HG02623 (cell line): ENCODE data around the gene TAF4.
"Not testable (repeated sequence)": the region's sequence is repeated elsewhere in the genome, so short reads cannot be mapped to it uniquely, and the experiment has no call there.

Source experiments
- ATAC-seq: cut with Tn5 transposase; IDR thresholded peaks from one replicate; pipeline ENCODE4 v1.9.1; 2021; ENCODE audit warnings: moderate library complexity; ENCODE audit not compliant: unreplicated experiment

TAF4 gene

DNA sequence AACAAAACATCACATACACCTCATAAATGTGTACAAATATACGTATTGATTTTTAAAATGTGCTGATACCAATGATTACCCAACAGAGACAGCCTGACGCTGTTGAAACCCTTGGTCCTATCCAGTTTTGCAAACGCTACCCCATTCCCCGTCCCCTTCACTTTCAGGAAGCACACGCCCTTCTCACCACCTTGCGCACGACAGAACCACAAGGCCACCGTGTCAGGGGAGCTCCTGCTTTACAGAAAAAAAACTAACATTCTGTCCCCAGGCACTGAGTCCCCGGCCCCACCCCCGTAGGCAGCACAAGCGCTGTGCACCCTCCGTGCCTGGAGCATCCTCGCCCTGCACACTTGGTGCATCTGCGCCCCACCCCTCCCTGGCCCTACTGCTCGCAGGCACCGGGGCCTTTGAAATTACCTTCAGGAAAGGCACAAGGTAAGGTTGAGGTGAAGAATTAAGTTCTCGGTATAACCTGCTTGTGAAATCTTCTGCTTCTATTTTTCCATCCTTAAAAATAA is 58.5 kb downstream of the TAF4 start:
- no peak for ATAC-seq

DNA sequence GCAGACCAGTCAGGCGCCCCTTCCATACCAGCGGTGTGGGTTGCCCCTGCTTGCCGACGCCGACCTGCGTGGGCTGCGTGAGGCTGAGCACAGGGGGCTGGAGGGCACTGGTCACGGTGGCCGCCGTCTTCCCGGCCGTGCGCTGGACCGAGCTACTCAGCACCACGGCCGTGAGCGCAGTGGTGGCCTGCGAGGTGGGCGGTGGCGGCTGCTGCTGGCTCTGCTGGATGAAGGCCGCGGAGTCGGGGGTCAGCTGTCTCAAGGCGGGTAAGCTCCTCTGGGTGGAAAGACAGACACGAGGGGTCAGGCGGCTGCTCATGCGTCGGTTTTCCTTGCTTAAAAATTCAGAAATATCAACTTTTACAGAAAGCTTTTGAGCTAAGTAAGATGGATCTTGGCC is 59.2 kb downstream of the TAF4 start:
- no peak for ATAC-seq

DNA sequence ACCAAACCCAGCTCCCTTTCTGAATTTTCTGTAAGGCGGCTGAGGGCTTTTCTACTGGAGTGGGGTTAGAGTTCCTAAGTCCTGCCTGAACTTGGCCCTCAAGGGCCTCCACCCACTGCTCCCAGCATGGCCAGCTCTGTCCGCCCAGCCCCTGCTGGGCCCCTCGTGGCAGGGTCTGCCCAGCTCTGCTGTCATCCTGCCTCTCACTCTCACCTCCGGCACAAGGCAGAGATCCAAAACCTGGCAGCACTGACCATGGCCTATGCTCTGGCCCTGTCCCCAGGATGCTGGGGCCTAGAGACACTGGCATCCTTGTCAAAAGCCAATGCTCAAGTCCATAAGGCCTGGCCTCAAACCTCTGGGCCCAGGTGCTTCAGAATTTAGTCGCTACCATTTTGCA is 61.1 kb downstream of the TAF4 start:
- ATAC-seq, result no peak

DNA sequence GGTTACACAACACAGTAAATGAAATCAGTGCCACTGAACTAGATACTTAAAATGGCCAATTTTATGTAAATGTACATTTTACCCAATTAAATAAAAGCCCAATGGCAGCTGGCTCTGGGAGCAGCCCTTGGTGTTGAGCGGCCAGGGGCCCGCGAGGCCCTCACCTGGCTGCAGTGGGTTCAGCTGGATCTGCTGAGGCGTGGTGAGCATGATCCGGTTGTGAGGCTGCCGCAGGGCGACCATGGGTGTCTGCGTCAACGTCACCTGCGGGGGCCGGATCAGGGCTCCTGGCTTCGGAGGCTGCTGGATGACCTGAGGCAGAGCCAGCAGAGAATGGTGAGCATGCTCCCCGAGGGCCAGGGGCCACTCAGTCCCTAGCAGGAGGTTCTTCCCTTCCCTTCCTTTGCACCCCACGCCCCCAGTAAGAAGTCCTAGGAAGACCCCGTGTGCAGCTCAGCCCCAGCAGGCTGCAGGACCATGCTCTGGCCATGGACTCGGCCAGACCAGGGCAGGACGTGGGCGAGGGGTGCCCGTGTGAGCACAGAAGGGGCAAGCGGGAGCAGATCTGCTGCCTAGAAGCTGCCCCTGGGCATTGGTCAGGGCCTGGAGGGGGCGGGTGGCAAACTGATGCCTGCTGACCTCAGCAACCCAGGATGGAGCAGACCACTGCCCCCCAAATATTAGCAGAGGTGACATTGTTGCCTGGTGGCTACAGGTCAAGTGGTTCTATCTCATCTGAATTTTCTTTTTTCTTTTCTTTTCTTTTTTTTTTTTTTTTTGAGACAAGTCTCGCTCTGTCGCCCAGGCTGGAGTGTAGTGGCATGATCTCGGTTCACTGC is 61.9 kb downstream of the TAF4 start:
- no peak for ATAC-seq

DNA sequence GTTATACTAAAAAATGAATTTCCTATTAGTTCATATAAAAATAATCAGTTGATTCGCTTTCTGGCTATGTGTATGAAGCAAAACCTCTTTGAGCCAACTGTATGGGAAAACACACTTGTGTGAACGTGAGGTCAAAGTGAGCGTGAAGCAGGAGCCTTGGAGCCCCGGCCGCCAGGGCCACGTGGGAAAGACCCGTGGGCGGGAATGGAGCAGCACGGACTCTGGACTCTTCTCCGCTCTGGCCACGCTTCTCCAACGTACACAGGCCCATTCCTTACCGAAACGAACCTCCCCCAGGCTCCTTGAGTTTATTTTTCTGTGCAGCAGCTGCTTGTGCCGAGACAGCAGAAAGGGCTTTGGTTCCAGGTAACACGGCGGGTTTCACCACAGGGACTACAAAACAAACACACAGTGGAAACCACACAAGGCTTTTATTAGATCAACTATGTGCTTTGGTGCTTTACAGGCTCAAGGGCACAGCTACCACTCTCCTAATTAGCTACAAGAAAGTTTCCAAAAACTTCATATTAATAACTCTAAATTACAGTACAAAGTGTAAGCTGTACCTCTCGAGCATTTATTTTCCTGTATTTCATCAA is 62.7 kb downstream of the TAF4 start:
- ATAC-seq, result no peak

DNA sequence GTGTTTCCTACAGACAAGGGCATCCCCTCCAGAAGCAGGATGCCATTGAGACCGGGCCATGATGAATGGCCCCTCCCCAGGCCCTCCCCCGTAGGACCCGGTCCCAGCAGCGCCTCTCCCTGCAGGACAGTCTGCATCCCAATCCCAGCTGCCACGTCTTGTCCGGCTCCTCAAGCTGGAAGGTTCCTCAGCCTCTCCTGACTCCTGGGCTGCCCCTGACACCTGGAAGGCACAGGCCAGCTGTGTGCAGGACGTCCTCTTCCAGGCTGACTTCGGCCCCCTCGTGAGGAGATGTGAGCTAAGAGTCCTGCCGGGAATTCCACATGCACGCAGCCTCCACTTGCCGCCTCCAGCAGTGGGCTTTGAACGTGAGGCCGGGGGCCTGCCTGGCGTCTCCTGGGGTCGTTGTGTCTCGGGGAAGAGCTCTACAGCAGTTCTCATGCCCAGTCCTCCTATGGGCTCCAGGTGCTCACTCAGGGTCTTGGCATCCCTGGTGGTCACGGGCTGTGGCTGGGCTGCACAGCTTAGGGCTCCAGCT is 64.4 kb downstream of the TAF4 start:
- ATAC-seq, result no peak

DNA sequence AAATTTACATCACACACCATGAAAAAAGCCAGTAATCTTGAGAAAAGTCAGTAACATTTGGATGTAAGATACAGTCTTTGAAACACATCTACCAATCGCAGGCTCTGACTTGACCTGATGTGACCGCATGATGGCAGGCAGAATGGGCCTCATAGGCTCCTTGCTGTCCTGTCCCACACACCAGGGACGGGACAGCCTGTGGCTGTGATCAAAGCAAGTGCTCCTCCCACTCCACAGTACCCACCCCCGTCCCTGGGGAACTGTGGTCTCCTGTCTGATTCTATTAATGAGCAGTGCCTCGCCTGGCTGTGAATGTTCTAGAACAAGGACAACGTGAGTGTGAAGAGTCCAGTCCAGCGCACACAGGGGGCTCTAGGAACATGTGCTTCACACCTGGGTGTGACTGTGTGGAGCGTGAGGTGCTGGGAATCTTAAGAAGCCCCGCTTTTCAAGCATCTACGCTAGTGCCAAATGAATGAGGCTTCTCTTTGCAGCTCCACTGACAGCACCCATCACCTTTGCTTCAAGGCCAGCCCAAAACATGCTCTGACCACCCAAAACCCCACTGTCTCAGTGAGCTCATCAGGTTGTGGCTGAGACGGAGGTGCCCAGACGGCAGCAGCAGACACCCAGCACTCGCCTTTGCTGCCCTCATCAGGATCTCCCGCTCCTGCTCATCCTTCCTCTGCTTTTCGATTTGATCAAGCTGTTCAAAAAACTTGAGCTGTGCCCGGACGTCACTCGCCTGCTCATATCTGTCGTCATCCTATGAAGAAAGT is 67.1 kb downstream of the TAF4 start:
- ATAC-seq, result no peak

DNA sequence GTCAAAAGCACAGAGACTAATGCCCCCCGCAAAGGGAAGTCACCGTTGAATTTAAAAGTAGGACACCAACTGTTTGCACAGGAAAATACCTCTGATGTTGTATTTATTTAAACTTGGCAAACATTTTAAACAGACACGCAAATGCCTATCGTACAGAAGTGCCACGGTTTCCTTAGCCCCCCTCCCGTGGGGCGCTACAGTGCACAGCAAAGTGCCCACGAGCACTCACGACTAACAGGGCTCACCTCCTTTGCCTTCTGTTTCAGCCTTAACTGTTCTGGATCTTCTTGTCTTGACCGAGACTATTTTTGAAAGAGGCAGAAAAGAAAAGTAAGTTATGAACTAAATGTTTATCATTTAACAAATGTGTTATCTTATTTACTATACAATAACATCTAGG is 67.8 kb downstream of the TAF4 start:
- ATAC-seq, result no peak

DNA sequence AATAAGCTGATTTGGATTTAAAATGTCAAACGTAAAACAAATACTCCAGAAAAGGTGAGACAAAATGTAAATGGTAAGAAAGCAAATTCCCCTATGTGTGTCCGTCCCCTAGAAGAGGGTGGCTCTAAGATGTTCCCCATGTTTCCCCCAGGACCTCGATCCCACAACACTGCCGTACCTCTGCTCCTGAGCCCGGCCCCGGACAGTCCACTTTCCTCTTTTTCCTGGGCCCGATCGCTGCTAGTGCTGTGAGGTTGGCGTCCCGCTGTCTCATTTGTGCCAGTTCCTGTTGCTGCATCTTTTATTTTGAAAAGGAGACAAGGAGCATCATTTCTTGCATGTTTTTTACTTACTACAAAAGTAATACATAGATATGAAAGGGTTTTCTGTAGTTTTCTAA is 68.3 kb downstream of the TAF4 start:
- ATAC-seq, result no peak

DNA sequence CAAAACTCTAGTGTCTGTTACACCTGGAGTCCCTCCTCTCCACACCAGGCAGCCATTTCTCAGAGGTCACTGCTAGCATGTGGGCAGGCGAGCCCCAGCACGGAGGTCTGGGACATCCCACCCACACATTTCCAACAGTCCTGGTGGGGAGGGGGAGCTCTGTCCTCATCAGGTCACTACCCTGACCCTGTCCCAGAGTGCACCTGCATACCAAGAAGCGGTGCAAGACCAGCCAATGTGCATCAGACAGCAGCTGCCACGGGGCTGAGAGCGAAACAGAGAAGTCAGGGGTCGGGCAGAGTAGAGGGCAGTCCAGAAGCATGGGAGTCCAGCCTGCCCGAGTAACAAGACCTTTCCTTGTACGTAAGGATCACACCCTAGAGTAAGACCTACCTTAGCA is 71.1 kb downstream of the TAF4 start:
- ATAC-seq, result no peak

DNA sequence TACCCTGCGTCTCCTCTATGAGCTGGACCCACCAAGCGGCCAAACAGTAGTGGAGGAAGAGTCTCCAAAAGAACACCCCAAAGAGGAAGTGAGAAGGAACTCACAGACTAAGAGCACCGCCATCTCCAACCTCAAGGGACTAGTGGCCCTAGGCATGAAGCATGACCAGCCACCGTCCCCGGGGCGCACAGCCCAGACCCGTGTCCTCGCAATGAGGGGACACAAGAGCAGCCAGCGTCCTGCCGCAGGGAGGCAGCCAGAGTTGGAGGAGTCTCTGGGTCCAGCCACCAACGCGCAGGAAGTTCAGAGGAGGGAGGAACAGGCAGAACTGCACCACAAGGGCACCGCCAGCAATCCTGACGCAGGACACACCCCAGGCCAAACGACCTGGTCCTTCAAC is 72.6 kb downstream of the TAF4 start:
- ATAC-seq, result no peak

DNA sequence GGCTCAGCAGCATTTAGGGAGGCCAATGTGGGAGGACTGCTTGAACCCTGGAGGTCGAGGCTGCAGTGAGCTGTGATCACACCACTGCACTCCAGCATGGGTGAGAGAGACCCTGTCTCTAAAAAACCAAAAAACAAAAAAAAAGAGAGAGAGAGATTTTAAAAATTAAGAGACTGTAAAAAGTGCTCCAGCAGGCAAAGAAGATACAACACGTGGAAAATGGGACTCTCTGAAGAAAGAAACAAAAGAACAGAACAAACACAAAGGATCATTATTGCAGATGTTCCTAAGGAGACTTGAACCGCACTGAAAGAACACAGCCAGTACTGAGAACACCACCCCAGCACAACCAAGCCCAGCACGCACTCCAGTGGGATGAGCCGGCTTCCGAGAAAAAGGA is 74.2 kb downstream of the TAF4 start:
- ATAC-seq, result no peak

DNA sequence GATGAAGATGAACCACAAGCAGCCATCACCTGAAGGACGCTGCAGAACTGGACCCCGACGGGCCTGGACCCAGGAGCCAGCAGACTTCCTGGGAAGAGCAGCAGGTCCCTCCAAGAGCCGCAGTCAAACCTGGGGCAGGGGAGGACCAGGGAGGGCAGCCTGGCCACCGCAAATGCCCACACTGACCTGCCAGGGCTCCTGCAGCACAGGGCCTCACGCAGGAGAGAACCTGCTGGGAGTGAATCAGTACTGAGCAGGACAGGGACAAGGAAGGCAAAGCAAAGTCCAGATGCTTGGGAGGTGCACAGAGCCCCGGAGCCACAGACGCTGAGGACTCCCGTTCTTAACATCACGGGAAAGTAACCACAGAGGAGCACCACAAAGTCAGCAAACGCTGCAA is 75.2 kb downstream of the TAF4 start:
- ATAC-seq, result no peak

DNA sequence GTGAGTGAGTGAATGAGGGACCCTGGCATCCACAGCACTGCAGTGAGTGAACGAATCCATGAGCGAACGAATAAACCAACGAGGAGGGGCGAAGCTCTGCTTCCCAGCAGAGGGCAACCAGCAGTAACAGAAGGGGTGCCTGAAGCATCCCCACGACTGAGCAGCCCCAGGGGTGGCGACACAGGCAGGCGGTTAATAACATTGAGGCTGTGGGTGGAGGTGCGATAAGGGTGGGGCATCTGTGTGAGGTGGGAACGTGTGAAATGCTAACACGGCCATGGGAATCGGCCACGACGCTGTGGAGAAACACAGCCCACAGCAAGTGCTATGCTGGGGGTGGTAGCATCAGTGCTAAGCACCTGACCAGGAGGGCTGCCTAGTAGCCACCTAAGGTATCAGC is 75.9 kb downstream of the TAF4 start:
- ATAC-seq, result no peak

DNA sequence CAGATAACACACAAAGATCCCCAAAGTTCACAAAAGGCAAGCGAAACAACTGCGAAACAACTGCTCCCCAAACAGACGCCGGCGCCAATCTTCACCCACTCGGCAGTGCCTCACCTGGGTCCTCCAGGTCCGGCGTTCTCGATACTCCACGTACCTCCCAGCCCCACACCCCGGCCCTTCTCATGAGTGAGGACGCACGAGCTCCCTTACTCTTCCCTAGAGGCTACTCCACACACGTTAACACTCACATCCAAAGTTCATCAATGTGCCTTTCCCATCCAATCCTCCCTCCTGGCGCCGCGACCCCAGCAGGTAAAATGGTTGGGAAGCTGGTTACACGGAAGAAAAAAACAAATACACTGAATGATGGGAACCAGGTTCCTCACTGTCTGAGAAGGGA is 77.0 kb downstream of the TAF4 start:
- no peak for ATAC-seq

DNA sequence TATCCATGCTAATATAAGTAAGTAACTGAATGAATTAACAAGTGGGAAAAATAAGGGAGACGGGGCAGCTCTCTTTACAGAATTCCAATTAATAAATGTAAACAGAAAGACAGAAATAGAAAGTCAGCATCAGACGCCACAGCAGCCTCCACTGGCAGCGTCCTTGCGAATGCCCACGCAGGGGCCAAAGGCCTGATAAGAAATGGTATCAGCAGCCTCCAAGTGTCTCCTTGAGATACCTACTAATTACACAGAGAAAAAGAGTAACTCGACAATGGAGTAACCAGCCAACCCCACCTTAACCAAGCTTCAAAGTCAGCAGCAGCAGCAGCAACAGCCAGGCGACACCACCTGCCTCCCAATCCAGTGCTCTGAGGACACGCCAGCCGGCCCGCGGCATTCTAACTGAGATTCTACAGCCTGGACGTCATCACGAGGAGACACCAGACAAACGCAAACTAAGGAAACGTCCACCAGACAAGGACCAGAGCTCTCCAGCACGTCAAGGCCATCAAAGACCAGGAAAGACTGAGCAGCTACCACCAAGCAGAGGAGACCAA is 78.8 kb downstream of the TAF4 start:
- no peak for ATAC-seq

DNA sequence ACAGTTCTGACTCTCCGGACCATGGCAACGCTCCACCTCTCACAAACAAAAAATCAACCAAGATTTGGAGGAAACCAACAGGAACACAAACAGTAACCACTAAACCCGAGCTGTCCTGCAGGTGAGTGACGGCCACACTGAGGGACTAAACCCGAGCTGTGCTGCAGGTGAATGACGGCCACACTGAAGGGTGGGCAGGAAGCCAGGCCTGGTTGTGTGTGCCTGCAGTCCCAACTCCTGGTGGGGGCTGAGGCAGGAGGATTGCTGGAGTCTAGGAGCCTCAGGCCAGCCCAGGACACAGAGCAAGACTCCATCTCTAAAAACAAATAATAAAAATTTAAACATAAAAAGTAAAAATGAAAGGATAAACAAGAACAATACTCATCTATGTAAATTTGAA is 80.6 kb downstream of the TAF4 start:
- no peak for ATAC-seq

DNA sequence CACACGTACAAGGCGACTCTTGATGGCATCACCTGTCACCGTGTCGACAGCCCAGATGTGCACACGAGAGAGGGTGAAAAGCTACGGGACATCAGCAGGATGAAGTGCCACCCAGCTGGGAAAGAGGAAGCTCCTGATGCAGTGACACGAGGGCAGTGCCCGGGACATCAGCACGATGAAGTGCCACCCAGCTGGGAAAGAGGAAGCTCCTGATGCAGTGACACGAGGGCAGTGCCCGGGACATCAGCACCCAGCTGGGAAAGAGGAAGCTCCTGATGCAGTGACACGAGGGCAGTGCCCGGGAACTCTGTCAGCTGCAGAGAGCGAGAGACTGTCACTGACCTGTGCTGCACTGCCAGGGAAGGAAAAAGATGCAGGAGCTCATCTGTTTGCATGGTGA is 81.2 kb downstream of the TAF4 start:
- not testable (repeated sequence) for ATAC-seq

DNA sequence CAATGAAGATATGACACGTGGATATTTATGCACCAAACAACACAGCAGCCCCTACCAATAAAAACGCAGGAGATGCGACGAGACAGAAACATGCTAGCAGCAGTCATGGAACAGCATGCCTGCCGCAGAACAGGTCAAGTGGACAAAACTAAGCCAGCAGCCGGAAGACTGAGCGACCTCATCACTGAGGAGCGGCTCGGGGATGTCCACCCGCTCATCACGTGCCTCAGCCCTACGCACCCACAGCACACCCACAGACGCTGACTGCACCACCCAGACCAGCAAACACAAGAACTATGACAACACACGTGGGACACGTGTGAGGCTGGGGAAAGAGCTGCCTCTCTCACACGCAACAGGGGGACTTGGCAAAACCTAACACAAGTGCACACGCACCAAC is 81.7 kb downstream of the TAF4 start:
- ATAC-seq, result no peak

DNA sequence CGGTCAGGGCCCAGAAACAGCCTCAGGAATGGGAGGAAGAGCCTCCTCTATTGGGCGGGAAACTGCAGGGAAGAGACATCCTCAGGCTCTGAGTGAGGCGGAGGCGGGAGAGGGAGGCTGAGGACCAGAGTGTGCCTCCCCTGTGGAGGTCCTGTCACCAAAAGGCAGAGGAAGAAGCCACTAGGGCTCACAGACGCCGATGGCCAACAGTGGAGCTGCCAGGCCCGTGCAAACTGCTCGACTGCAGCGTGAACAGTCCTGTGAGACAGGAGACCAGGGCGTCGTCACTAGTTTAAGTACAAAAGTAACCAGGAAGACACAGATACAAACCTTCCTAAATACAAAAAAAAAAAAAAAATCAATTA is 82.7 kb downstream of the TAF4 start:
- no peak for ATAC-seq

DNA sequence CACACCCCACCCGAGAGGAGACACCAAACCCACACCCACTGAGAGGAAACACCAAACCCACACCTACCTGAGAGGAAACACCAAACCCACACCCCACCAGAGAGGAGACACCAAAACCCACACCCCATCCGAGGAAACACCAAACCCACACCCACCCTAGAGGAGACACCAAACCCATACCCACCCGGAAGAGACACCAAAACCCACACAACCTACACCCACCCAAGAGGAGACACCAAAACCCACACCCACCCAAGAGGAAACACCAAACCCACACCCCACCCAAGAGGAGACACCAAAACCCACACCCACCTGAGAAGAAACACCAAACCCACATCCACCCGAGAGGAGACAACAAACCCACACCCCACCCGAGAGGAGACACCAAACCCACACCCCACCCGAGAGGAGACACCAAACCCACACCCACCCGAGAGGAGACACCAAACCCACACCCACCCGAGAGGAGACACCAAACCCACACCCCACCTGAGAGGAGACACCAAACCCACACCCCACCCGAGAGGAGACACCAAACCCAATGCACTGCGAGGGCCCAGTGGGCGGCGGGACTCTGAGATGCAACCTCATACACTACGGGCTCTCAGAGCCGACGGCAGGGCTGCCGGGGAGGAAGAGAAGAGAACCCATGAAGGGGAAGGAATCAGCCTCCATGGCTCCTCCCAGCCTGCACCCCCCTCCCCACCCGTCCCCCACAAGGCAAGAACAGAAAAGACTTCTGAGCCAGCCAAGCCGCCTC is 83.3 kb downstream of the TAF4 start:
- ATAC-seq, result no peak
